ENCODE measurements around the gene NUP210L.

DNA sequence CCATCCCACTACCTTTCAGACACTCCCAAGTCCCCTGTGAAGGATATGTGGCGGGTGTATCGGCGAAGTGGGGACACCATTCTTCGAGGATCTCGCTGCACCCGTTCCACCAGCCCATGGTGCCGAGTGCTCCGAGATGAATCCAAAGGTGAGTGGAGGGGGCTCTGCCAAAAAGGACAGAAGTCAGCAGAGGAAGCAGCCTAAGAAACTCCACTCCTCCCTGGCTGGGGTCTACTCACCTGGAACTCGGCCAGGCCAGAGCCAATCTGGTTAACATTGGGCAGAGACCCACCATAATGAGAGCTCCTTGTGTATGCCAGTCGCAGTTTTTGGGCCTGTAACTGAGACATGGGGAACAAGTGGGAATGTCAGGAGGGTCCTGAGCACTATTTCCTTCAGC, 200.0 kb downstream of the NUP210L start:
- TF ChIP-seq, protein P1, sequence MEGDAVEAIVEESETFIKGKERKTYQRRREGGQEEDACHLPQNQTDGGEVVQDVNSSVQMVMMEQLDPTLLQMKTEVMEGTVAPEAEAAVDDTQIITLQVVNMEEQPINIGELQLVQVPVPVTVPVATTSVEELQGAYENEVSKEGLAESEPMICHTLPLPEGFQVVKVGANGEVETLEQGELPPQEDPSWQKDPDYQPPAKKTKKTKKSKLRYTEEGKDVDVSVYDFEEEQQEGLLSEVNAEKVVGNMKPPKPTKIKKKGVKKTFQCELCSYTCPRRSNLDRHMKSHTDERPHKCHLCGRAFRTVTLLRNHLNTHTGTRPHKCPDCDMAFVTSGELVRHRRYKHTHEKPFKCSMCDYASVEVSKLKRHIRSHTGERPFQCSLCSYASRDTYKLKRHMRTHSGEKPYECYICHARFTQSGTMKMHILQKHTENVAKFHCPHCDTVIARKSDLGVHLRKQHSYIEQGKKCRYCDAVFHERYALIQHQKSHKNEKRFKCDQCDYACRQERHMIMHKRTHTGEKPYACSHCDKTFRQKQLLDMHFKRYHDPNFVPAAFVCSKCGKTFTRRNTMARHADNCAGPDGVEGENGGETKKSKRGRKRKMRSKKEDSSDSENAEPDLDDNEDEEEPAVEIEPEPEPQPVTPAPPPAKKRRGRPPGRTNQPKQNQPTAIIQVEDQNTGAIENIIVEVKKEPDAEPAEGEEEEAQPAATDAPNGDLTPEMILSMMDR (IDR thresholded peaks at IDR 0.05), result no peak
- no peak for TF ChIP-seq EP300 (IDR thresholded peaks at IDR 0.05)
